GM19193 (cell line): ENCODE measurements around the gene CD164L2.

Experiments used
- POLR2A ChIP-seq: IDR thresholded peaks from 4 replicates; pipeline ENCODE4 v1.6.1; 2011; ENCODE audit not compliant: insufficient read depth, insufficient read length; ENCODE audit errors: extremely low read depth

Gene CD164L2

GRCh38 chr1:27350663-27351540, 32.2 kb downstream of the CD164L2 start:
- TF ChIP-seq POLR2A = no peak

GRCh38 chr1:27349784-27350662, 33.1 kb downstream of the CD164L2 start:
- TF ChIP-seq POLR2A = no peak

- no peak for TF ChIP-seq POLR2A
These were observed 34.0 kb downstream of the CD164L2 start for GRCh38 chr1:27348861-27349783.

- TF ChIP-seq POLR2A = no peak
These were observed 36.0 kb downstream of the CD164L2 start for GRCh38 chr1:27346991-27347624.

- no peak for TF ChIP-seq POLR2A
These were observed 36.8 kb downstream of the CD164L2 start for GRCh38 chr1:27346357-27346756.

GRCh38 chr1:27345272-27345671, 37.9 kb downstream of the CD164L2 start:
- no peak for TF ChIP-seq POLR2A

GRCh38 chr1:27343639-27344025, 39.5 kb downstream of the CD164L2 start:
- TF ChIP-seq POLR2A = no peak

- TF ChIP-seq POLR2A = peak; percentile 46
These were observed 40.1 kb downstream of the CD164L2 start for GRCh38 chr1:27342778-27343638.

- TF ChIP-seq POLR2A = no peak
These were observed 40.7 kb downstream of the CD164L2 start for GRCh38 chr1:27342391-27342777.

- TF ChIP-seq POLR2A = peak; percentile 45
These were observed 41.4 kb downstream of the CD164L2 start, which contains the start of gene SYTL1 for GRCh38 chr1:27341525-27342252. SYTL1 (plus strand) TSS chr1:27342022; CDS start chr1:27345335, 3,313 bp downstream.

- TF ChIP-seq POLR2A = no peak
These were observed 43.9 kb downstream of the CD164L2 start for GRCh38 chr1:27339213-27339612.

GRCh38 chr1:27338751-27339150, 44.4 kb downstream of the CD164L2 start:
- no peak for TF ChIP-seq POLR2A
